ENCODE results near the gene RSPH6A. TPM values are rescaled to one million over a fixed set of nuclear protein-coding genes. Genes with fewer than 3 reads are reported as not detected.
A peak's percentile ranks its signal among the peaks of the same experiment; 100 is the strongest.

The RSPH6A gene
- total RNA-seq, 1 donor from 2014 or later: not detected

DNA sequence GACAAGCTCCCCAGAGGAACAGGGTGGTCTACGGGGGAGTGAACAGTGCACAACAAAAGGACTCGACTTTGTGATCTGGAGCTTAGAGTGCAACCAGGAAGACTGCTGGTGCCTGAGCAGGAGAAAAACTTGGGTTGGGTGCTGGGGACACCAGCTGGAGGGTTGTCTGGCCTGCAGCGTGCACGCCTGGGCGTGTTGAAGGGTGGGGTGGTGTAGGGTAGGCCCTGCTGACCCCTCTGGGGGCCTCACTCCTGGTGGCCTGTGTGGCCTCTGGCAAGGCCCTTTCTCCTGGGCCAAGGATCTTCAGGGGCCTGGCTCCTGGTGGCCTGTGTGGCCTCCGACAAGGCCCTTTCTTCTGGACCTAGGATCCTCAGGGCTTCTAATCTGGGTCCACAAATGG, 4.7 kb upstream of the RSPH6A start:
- TF ChIP-seq, protein P1, sequence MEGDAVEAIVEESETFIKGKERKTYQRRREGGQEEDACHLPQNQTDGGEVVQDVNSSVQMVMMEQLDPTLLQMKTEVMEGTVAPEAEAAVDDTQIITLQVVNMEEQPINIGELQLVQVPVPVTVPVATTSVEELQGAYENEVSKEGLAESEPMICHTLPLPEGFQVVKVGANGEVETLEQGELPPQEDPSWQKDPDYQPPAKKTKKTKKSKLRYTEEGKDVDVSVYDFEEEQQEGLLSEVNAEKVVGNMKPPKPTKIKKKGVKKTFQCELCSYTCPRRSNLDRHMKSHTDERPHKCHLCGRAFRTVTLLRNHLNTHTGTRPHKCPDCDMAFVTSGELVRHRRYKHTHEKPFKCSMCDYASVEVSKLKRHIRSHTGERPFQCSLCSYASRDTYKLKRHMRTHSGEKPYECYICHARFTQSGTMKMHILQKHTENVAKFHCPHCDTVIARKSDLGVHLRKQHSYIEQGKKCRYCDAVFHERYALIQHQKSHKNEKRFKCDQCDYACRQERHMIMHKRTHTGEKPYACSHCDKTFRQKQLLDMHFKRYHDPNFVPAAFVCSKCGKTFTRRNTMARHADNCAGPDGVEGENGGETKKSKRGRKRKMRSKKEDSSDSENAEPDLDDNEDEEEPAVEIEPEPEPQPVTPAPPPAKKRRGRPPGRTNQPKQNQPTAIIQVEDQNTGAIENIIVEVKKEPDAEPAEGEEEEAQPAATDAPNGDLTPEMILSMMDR (IDR thresholded peaks at IDR 0.05; ENCODE audit: insufficient read depth, low read length, poor library complexity, severe bottlenecking): no peak
- H3K4me3 ChIP-seq (ENCODE audit: low read depth, low read length): no peak overlapping the region
- DNase-seq (ENCODE audit: low read depth): no peak
- peaks cover 5% of the 10 kb centered on the region for H3K36me3 ChIP-seq (ENCODE audit: control insufficient read depth, insufficient read depth, low read length)
- no peaks in the 10 kb centered on the region for H3K27me3 ChIP-seq (ENCODE audit: control insufficient read depth, insufficient read depth, low read length)

DNA sequence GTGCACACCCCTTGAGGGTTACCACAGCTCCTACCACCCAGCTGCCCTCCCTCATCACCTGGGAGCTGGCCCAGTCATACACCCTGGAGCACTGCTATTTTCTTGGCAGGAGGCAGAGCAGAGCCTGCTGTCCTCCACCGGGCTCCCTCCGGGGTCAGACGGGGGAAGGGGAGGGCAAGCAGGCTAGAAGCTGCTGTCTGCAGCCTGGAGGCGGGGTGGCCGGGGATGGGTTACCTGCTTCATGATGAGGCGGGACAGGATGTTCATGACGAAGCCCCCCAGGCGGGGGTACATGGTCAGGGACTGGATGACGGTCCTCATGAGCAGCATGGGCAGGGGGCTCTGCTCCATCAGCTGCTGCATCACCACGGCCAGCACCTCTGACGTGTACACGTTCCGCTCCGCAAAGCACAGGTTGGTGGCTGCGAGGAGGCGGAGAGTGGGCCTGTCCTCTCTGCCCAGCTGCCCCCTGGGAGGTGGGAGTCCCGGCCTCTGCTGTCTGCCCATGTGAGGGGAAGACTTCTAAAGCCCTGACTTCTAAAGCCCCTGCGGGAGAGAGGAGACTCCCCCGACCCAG, 2.7 kb upstream of the RSPH6A start:
- H3K36me3 ChIP-seq (ENCODE audit: control insufficient read depth, insufficient read depth, low read length): peaks cover 4% of the 10 kb centered on the region
- no peak overlapping the region for H3K4me3 ChIP-seq (ENCODE audit: low read depth, low read length)
- DNase-seq (ENCODE audit: low read depth): no peak
- H3K27me3 ChIP-seq (ENCODE audit: control insufficient read depth, insufficient read depth, low read length): no peaks in the 10 kb centered on the region
- TF ChIP-seq, protein P1 (IDR thresholded peaks at IDR 0.05; ENCODE audit: insufficient read depth, low read length, poor library complexity, severe bottlenecking): no peak

DNA sequence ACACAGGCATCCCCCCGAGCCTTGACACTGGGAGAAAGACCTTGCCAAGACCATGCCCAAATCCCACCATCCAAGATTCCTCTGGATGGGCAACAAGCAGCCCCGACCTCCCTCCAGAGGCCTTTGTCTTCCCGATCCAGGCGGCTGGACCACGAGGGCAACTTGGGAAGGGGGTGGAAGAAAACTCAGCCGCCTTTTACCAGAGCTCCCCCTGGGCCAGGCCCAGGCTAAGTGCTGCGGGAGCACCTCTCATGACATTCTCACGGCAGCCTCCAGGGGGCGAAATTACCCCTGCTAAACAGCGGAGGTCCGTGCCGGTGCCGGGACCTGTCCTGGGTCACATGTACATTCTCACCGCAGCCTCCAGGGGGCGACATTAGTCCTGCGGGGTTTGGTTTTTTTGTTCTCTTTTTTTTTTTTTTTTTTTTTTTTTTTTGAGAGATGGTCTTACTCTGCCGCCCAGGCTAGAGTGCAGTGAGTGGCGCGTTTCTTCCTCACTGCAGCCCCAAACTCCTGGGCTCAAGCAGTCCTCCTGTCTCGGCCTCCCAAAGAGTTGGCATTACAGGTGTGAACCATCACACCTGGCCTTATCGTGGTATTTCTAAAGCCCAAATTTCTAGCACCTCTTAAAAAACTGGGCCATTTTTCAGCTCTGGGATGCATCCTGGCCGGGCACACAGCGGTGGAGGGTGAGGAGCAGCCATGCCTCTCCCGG, 2.1 kb upstream of the RSPH6A start:
- Histone ChIP-seq H3K27me3 (ENCODE audit: control insufficient read depth, insufficient read depth, low read length) (no peaks in the 10 kb centered on the region), H3K4me3 (ENCODE audit: low read depth, low read length) (no peak overlapping the region), H3K36me3 (ENCODE audit: control insufficient read depth, insufficient read depth, low read length) (peaks cover 3% of the 10 kb centered on the region)
- TF ChIP-seq, protein P1 (IDR thresholded peaks at IDR 0.05; ENCODE audit: insufficient read depth, low read length, poor library complexity, severe bottlenecking): peak; percentile 99
- DNase-seq (ENCODE audit: low read depth): peak; percentile 75

DNA sequence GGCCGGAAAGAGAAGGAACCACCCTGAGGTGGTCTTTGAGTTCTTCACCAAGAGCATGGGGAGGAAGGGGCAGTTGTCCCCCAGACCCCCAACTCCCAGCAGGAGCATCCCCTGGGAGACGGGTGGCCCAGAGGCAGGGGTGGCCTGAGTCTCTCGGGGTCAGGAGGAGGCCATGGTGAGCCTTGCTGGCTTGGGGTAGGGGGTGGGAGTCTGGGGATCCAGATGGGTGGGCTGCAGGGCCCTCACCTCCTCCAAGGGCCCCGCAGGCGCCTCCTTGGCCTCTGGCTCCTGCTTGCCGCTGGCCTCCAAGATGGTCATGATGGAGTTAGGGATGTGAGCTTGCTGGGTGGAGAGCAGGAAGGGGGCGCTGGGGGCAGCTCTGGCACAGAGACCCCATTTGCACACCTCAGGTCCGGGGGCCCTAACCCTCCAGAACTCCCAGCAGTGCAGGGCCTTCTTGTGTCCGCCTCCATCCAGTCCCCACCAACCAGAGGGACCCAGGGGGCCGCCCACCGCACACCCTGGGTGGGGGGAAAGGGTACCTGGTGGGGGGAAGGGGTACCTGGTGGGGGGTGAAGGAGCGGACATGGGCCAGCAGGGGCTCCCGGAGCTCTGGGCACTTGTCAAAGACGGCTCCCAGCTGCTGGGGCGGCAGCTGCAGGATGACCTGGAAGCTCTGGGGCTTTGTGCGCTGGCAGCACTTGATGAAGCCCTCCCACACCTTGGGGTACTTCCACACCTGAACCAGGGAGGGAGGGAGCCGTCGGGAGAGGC, 1.3 kb upstream of the RSPH6A start:
- H3K4me3 ChIP-seq (ENCODE audit: low read depth, low read length): no peak overlapping the region
- no peaks in the 10 kb centered on the region for H3K27me3 ChIP-seq (ENCODE audit: control insufficient read depth, insufficient read depth, low read length)
- TF ChIP-seq, protein P1 (IDR thresholded peaks at IDR 0.05; ENCODE audit: insufficient read depth, low read length, poor library complexity, severe bottlenecking): no peak
- DNase-seq (ENCODE audit: low read depth): no peak
- H3K36me3 ChIP-seq (ENCODE audit: control insufficient read depth, insufficient read depth, low read length): peaks cover under 1% of the 10 kb centered on the region

DNA sequence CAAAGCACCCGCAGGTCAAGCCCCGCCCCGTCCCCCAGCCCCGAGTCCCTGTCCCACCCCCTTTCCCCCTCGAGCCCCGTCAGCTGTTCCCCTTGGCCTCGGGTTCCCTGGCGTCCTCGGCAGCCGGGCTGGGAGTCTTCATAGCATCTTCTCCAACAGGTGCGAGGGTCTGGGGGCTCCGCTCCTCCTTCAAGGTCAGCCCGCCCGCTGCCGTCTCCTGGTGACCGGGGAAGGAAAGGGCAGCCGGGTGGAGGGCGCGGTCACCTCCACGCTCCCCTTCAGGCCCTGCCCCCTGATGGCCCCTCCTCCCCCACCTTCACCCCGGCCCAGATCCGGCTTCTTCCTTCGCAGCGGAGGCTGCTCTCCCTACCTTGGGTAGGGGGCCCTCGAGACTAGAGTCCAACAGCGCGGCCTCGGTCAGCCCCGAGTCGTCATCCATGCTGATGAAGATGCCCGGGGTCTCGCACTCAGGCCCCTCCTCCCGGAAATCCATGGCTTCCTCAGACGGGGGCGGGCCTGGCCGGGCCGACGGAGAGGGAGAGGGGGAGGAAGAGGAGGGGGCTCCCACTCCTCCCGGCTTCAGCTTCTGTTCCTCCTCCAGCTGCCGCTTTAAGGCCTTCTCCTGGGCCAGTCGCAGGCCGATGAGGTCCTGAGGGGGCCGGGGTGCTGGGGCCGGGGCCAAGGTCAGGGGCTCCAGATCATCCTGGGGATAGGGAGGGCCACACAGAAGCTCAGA, 541 bp upstream of the RSPH6A start:
- no peak for DNase-seq (ENCODE audit: low read depth)
- no peaks in the 10 kb centered on the region for H3K27me3 ChIP-seq (ENCODE audit: control insufficient read depth, insufficient read depth, low read length)
- no peak overlapping the region for H3K4me3 ChIP-seq (ENCODE audit: low read depth, low read length)
- TF ChIP-seq, protein P1 (IDR thresholded peaks at IDR 0.05; ENCODE audit: insufficient read depth, low read length, poor library complexity, severe bottlenecking): no peak
- H3K36me3 ChIP-seq (ENCODE audit: control insufficient read depth, insufficient read depth, low read length): no peaks in the 10 kb centered on the region
